SKM-1 treated with dmso at 0.1 percent for 144 hours (cell line): ENCODE data around the gene ZNF641.

Source experiments
- DNase-seq: peaks from one replicate; lab custom pipeline; 2025; ENCODE audit not compliant: unreplicated experiment; lab: John Stamatoyannopoulos, UW

The ZNF641 gene

DNA sequence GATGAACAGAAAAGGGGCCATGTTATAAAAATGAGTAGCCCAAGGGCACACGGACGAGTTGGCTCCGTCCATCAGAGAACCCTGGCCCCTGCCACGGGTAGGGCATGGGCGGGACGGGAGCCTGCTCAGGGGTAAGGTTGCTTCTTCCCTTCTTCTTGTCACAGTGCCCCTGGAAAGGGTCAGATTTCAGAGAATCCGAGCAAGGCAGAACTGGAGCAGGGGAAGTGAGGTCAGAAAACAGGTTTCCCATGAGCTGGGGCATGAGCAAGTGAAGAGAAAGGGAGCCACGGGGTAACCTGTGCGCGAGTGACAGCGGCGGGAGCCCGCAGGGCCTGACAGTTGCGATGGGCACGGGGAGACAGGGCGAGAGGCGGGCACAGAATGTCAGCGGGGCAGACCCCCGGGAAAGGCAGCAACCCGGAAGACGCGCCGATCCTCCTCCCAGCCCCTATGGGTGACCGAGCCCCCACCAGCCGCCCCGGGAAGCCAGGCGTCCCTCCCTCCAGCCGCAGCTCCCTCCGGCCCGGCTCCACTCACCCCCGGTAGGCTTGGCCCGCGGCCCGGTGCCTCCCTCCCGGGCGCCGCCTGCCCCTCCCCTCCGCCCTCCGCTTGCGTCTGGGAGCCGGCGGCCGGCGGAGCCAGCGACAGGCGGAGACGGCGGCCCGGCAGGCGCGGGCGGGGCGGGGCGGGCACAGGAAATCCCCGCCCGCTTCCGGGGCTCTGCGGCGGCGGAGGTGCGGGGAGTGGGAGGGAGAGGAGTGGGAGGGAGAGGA, at the start of gene ZNF641:
ZNF641 (minus strand) TSS at position 671 of the 773 bp plus-strand sequence. CDS start 2,829 bp downstream, outside the sequence.
- DNase-seq = peak; percentile 13

DNA sequence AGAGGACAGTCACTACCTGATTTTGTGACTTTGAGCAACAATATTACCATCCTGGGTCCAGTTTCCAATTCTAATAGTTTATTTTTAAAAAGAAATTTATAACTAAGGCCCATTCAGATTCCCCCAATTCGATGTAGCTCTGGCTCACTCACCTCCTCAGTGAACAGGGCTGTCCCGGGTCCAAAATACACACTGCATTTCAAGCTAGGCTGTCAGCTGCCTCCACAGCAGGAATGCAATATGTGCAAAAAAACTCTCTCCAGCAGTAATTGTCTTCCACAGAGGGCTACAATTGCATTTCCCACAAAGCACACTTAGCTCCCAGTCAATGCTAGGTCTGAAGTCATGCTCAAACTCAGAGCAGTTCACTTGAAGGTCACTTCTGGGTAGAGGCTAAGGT, 39.3 kb upstream of the ZNF641 start:
- DNase-seq = no peak

DNA sequence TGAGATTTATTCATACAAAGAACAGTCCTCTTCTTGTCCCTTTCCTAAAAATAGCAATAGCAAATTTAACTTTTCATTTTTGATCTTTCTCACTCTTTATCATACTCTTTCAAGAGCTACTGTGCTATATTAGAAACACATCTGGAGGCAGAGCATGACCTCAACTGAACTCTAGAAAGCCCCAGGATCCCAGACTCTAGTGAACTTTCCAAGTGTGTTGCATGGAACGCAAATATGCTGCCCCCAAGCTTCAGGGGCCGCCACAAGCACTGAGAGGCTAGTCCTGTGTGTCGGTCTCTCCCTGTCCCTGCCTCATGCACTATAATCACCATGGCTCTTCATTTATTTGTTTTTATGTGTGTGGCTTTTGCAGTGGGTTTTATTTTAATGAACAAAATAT, 38.7 kb upstream of the ZNF641 start:
- no peak for DNase-seq

DNA sequence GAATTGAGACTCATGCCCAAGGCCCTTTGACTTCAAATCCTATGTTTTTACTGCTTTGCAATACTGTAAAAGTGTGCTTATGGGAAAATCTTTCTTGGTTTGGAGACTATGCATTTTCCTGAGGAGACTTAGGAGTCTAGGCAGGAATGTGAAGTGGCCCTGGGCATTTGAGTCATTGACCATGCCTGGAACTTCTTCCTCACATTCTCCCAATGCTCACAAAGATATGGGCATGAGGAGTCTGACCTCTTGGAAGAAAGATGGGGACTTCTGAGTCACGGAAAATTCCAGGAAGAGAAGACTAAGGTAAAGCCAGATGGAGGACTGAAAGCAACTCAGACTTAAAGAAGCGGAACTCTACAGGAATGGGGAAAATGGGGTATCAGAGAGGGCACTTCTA, 38.2 kb upstream of the ZNF641 start:
- no peak for DNase-seq

DNA sequence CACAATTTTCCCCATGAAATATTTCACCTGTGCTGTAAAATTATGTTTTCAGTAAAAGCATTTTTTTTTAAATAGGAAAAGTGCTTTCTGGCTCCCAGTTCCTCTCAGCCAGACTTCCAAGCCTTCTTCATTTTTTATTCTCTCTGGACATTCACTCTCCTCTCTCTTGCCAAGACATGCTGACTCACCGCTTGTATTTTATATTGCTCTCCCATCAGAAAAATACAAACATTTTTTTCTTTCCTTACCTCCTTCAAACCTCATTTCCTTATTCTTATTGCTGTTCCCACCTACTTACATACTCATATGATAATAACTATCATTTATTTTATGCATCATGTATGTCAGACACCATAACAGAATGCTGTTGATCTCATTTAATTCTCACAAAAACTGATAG, 37.7 kb upstream of the ZNF641 start:
- no peak for DNase-seq

DNA sequence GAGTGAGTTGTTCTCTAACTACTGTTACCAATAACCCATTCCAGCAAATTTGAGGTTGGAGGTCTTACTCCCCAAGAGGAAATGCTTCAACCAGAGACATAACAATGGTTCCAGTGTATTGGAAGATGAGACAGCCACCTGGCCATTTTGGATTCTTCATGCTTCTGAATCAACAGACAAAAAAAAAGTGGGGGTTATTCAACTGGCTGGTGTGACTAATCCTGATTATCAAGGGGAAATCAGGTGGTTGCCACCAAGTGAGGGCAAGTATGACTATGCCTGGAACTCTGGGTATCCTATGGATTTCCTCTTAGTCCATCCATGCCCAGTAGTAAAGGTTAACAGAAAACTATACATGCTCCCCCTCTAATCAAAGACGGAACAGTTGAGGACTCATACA, 29.9 kb upstream of the ZNF641 start:
- no peak for DNase-seq

DNA sequence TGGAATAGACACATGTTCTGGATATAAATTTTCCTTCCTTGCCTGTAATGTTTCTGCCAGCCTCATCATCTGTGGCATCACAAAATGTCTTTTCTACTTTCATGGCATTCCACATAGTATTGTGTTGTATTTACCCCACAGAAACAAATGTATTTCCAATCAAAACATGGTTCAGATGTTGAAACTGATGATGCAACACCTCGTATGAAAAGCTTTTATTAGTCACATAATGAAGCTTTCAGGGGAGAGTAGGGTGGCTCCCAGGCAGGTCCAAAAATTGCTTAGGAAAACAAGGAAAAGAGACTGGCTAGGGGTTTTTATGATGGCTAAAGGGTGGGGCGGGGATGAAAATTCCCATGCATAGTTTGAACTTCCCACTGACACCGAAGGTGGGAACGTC, 29.1 kb upstream of the ZNF641 start:
- no peak for DNase-seq

DNA sequence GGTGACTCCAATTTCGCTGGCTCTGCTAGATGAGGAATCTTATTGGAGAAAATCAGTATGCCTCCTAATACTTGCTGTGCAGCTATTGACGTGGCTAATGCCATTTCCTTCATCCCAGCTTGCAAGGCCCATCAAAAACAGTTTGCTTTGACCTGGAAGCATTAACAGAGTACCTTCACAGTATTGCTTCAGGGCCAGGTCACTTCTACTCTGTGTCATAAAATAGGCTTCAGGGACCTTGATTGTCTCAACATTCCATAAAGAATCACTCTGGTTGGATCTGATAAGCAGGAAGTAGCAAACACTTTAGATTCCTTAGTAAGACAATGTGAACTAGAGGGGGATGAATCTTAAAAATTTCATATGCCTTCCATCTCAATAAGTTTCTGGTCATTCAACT, 26.9 kb upstream of the ZNF641 start:
- DNase-seq = no peak

DNA sequence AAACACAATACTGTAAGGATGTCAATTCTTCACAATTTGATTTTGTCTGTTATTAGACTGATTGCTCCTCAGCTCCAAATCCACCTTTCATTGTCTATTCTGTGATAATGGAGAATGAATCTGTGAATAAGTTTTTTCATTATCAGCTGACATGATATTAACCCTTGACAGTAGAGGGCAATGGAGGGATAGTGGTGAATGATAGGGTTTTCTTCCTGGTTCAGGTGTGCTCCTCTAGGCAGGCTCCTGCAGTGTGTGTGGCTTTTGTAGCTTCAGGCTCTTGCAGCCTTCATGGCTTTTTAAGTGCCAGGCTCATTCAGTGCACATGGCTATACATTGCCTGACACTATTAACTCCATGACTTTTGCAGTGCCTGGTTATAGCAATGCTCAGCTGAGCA, 23.4 kb upstream of the ZNF641 start:
- DNase-seq = no peak

DNA sequence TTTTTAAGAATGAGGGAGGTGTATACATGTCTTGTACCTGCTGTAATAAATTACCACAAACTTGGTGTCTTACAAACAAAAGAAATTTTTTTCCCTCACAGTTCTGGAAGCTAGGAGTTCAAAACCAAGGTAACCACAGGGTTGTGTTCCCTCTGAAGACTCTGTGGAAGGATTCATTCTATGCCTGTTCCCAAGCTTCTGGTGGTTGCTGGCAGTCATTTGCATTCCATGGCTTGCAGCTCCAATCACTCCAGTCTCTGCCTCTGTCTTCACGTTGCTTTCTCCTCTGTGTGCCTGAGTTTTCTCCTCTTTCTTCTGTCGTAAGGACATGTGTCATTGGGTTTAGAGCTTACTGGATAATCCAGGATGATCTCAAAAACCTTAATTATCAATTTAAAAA, 15.4 kb upstream of the ZNF641 start:
- DNase-seq = no peak

DNA sequence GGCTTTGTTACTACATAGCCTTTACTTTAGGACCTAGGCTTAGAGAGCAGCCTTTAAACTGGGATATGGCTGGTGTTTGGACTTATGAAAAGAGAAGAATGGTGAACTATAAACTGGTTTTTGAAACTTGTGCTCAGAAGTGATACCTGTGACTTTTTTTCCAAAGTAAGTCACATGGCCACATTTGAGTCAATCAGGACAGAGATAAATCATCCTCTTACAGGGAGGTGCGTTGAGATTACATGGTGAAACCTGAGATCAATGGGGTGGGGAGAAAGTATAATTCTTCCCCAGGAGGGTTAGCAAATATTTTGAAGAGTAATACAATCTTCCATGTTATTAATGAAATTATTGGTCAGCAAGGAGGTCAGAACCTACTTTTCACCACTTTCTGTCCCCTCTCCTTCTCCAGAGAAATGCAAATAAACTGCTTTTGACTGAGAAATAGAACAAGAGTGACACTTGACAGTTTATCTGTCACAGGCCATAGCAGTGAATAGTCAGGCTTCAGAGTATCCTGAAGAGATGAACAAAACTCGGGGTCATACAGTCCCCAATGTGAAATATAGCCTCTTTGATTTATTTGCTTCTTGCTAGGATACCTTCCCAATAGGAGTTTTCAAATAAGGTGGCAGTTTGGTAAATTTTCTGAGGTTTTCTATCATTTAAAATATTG, 11.1 kb upstream of the ZNF641 start:
- DNase-seq = no peak

DNA sequence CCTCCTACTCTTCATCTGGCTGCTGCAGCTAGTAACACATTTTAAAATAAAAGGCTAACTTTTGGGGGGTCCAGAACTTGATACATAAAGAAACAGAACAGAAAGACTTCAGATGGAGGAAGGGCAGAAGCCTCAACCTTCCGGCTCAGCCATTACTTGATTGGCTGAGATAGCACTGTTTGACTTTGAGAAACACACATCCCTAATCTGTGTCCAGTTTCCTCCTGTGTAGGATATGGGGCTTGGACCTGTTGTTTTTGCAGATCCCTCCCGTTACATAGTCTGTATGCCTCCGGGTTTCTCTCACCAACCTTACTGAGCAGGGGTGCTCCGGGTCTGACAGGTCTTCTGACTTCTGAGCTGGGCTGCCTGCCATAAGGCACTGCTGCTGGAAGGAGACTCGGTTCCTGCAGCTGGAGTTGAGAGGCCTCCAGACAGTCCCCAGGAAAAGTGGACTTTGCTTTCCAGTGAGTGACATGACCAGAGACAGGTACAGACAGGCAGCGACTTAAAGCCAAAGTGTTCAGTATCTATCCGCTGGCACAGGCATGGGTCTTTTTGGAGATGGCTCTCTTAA, 8.3 kb upstream of the ZNF641 start:
- DNase-seq = no peak

DNA sequence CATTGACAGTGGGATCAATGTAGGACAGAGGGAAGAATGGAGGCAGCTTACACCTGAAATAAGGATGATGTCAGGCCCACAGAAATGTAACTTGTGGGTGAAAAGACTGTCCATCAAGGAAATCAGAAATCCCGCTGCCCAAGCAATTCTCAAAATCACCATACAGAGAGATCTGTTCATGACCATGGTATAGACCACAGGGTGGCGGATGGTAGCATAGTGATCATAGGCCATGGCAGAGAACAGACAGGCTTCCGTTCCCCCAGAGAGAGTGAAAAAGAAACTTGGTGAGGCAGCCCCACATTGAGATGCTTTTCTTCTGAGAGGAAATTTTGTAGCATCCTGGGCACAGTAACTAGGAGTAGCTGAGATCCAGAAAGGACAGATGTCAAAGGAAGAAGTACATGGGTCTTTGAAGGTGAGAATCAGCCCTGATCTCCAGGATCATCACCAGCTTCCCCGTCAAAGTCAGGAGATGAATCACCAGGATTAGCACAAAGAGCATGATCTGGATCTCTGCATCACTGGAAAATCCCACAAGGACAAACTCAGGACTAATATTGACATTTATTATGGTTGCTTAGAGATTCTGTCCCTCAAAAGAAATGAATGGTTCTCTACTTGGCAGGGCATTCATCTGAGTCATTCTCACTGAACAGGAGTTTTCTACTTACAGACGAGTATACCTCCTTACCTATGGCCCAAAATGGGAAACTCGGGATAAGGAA, 5.5 kb upstream of the ZNF641 start:
- DNase-seq = no peak

DNA sequence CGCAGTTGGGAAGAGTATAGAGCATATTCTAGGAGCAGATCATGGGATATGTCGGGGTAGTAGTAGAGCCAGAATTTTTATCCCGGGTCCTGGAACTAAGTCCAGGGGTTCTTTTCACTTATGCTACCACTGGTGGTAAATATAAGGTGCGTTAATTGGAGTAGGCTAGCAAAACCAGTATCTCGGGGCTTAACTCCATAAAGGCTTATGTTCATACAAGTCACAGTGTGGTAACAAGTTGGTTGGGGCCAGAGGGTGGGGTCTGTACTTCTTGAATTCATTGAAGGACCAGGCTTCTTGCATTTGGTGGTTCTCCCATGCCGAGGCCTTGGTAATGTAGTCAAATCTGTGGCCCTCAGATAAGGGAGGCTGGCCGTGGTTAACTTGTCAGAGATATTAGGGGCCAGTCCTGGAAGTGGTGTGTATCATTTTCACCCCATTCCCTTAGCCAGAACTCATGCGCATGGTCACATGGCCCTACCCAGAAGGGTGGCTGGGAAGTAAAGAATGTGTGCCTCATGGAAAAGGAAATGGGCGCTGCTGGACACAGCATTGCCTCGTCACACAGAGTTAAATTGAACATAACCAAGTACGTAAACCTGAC, 1.5 kb upstream of the ZNF641 start:
- no peak for DNase-seq

DNA sequence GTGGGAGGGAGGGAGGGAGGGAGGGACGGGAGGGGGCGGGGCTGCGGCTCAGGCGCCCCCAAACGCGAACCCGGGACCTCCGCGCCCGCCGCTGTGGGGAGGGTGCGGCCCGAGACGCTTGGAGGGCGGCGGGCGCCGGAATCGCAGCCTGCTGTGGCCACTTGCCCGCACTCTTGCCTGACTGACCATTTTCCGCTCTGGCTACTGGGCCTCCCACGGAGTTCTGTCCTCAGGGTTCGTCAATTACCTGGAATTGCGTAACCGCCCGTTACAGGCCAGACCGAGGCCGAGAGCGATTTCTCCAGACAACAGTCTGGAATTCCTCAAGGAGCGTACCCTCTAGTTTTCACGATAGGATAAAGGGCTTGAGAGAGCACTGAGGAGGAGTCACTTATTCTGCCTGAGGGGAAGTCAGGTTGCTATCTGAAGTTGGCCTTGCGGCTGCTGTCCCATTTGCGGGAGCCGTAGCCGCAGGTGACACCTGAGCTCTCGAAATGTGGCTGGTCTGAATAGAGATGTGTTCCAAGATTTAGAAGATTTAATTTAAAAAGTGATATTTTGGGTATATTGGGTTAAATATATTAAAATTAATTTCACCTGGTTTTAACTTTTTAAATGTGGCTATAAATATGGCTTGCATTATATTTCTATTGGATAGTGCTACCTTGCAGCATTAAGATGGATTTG, 446 bp upstream of the ZNF641 start:
- DNase-seq = peak; percentile 13

DNA sequence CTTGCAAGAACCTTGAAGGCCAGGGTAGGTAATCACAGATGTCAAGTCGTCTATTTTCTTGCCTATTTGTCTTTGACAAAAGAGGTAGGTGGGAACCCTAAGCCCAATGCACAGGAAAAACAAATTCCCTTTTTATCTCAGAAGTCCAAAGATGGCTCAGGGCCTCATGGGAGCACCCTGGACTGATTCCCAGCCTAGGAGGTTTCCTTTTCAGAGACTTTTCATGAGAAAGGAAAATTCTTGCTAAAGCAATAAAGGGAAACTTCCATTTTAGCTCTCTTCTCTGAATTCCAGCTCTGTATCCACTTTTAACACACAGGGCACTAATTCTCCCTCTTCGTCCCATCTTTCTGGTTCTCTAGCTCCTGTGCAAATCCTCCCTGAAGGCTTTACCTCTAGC, 1.2 kb downstream of the ZNF641 start:
- no peak for DNase-seq

DNA sequence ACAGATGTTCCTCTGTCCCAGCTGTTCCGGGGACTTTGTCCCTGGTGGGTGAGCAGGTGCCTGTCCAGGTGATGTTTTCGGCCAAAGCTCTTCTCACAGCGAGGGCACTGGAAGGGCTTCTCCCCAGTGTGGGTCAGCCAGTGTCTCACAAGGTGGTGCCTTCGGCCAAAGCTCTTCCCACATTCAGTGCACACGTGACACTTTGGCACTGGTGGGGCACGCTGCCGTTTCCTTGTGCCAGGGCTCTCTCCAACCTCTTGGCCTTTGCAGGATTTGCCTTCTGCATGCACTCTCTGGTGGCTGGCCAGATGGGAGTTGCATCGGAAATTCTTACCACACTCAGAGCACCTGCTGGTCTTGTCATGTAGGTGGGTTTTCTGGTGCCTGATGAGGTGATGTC, 7.7 kb downstream of the ZNF641 start:
- DNase-seq = no peak

DNA sequence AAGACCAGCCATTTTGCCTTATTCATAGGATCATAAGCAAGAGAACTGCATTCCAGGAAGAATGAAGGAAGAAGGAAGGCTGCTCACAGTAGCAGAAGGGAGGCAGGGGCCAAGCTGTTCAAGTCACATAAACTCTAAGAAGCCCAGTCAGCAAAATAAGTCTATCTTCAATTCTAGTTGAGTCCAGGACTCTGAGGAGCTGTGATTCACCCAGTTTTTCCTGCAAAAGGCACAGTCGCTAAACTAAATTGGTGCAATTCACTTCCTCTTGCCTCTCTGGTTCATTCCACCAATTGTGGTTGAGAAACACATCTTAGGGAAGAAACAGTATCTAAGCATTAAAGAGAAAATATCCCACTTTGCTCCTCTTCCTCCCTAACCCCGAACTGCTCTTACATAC, 9.8 kb downstream of the ZNF641 start:
- no peak for DNase-seq

DNA sequence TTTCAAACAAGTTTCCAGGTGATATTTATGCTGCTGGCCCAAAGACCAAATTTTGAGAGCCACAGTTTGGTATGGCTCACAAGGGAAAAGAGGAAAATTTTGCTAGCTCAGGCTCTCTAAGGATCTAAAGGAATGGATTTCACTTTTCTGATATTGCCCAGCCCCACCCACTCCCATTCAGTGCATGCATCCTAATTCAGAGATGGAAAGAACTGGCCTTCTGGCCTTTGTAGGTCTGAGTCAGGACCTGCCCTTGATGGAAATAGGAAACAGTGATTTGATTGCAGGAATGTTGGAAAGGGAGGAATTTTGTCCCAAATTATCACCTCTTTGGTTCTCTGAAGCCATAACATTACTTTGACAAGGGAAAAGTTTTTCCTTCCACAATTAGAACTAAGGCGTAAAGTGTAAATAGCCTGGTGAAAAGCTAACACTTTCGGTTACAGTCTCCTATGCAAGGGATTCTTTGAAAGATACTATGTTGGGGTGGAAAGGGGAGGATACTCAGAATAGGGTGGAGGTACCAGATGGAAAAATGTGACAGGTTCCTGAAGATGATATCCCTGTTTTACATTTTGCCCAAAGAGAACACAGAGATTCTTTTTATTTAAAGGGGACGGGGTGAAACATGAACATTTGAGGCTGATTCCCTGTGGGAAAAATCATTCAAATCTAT, 11.1 kb downstream of the ZNF641 start:
- DNase-seq = no peak

DNA sequence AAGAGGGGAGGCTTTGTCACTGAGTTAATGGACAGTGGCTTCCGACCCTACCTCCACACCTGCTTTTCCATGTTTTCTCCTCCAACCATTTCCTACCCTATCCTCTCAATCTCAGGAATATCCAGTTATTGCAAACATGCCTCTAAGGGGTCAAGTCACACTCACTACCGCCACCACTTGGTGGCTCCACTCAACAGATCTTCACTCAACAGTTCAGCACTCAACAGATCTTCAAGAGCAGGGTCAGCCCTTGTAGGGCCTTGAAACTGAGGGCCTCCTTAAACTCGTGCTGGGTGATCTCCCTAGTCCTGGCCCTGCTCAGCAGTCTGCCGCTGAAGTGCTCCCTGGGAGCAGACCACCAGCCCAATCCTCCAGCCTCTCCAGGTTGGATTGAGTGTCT, 14.2 kb downstream of the ZNF641 start:
- no peak for DNase-seq
